Lower leg skin (tissue), 4 donors: Measurements from ENCODE around the gene ZFP91. TPM values are rescaled to one million over a fixed set of nuclear protein-coding genes. Genes with fewer than 3 reads are reported as not detected.

Experiments used
- DNase-seq, 2 donors: peaks; one replicate each; pipeline ENCODE4 v3.0.0-alpha.2; 2019; ENCODE audit warnings: low spot score in 2 of 2
- H3K4me3 ChIP-seq: fragments of 200-600 bp; sonication (generic); 2 replicates; pipeline ENCODE4 v1.5.1; 2017; ENCODE audit warnings: mild to moderate bottlenecking, low read depth; ENCODE audit not compliant: poor library complexity, severe bottlenecking
- CTCF ChIP-seq, 3 donors: fragments of 450-650 bp; IDR thresholded peaks; one replicate each; pipeline ENCODE4 v1.5.1; 2016; ENCODE audit warnings: antibody characterized with exemption in 3 of 3, mild to moderate bottlenecking in 3 of 3, moderate library complexity in 2 of 3
- POLR2A ChIP-seq, 2 donors: fragments of 450-650 bp; IDR thresholded peaks; one replicate each; pipeline ENCODE4 v1.6.1; 2016 to 2017; ENCODE audit warnings: antibody characterized with exemption in 2 of 2, mild to moderate bottlenecking in 1 of 2, moderate library complexity in 1 of 2
- WGBS, 2 donors: methylation state at CpG; one replicate each; pipeline ENCODE4 v1.1.5; 2018; 5-methylcytosine and 5-hydroxymethylcytosine counted together
- intact Hi-C: fragments of 100-400 bp; cut with DNase I; formaldehyde crosslinking; loops from one replicate; pipeline ENCODE4 v1.15.0; 2023; ENCODE audit warnings: low total_unique reads
- total RNA-seq, 4 donors: library from RNA; depleted of rRNA; stranded (reverse); fragments of >200 nt; gene quantifications; one replicate each; pipeline ENCODE4 v1.1.0, GENCODE V29; 2016

ZFP91 gene
- total RNA-seq, 4 donors from 2014 or later: 46.4 to 58.4 (median 51.7) TPM

- TF ChIP-seq CTCF (IDR thresholded peaks at IDR 0.05) (no peak), POLR2A (IDR thresholded peaks at IDR 0.05) (no peak)
- no peak for DNase-seq
- WGBS, 2 donors: 89 to 94% methylated on average over 3 of the region's 3 CpGs
- intact Hi-C loops: no loop called here
- no peak overlapping the region for H3K4me3 ChIP-seq
These were observed 62.5 kb downstream of the ZFP91 start for GRCh38 chr11:58641341-58641740.

DNA sequence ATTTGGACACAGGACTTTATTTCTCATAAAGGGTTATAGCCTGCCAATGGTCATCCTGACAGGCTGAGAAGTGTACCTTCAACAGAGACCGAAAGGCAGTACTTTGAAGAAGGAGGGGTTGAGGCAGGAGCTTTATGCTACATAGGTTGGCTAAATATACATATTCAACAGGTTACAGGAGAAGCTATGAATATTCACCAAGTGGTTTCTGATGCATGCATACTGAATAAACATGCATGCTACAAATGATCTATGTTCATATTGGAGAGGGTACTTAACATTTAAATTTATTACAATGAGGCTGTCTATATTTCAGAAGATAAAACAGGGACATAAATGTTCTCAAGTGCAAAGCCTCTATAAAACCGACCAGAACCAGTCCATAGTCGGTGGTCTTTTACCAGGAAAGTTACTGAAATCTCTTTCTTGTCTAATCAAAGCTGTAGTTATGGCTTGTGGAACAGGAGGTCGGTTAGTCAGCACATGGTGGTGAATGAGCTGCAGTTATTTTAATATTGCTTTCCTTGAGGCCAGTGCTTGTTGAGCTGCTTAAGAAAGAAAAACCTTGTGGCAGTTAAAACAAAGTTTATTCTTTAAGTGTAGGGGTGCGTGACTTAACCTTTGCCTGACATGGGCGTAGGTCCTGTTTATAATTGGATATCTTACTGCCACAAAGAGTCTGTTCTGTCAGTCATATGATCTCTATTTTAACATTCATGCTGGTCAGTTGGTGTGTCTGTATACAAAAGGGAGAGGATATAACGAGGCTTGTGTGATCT, 63.1 kb downstream of the ZFP91 start:
- intact Hi-C loops: no loop called here
- no peak for DNase-seq
- no peak overlapping the region for H3K4me3 ChIP-seq
- no peak for TF ChIP-seq CTCF (IDR thresholded peaks at IDR 0.05)
- TF ChIP-seq POLR2A (IDR thresholded peaks at IDR 0.05): no peak
- WGBS, 2 donors: 77 to 81% methylated on average over 7 of the region's 7 CpGs

- intact Hi-C loops: no loop called here
- DNase-seq: no peak
- TF ChIP-seq CTCF (IDR thresholded peaks at IDR 0.05) (no peak), POLR2A (IDR thresholded peaks at IDR 0.05) (no peak)
- no peak overlapping the region for H3K4me3 ChIP-seq
These were observed 67.0 kb downstream of the ZFP91 start for GRCh38 chr11:58645854-58646253.

DNA sequence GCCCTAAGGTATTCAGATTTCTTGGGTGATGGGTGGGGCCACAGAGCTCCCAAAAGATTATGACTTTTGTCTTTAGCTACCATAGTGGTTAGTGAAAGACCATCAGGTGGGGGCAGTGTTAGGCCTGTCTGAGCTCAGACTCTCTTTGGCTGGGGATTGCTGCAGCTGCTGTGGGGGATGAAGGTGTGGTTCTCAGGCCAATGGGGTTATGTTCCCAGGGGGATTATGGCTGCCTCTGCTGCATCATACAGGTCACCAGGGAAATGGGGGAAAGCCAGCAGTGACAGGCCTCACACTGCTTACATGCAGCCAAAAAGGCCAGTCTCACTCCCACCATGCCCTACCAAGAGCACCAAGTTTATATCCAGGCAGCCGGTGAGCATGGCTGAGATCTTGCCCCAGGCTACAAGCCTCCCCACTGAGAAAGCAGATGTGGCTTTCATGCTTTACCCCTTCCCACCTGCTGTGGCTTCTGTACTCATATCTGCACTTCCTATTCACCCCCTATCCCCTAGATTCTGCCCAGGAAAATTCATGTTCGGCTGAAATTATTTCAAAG, 68.4 kb downstream of the ZFP91 start:
- no peak overlapping the region for H3K4me3 ChIP-seq
- intact Hi-C loops: no loop called here
- 78 to 79% methylated on average over 2 of the region's 2 CpGs for WGBS, 2 donors
- TF ChIP-seq POLR2A (IDR thresholded peaks at IDR 0.05): no peak
- TF ChIP-seq CTCF (IDR thresholded peaks at IDR 0.05): no peak
- DNase-seq: no peak

- no peak overlapping the region for H3K4me3 ChIP-seq
- intact Hi-C loops: no loop called here
- TF ChIP-seq POLR2A (IDR thresholded peaks at IDR 0.05): no peak
- no peak for TF ChIP-seq CTCF (IDR thresholded peaks at IDR 0.05)
- no peak for DNase-seq
- WGBS, 2 donors: 58 to 65% methylated on average over 1 of the region's 1 CpG
These were observed 69.0 kb downstream of the ZFP91 start for GRCh38 chr11:58647866-58648265.
